Activated naive CD4-positive, alpha-beta T cell treated with anti-CD3 and anti-CD28 coated beads, Interleukin-2, amount 10 ng/mL, durations not matched to agents 7 days and 5 days (primary cell): Measurements from ENCODE around the gene TMEM238L.
A peak's percentile ranks its signal among the peaks of the same experiment; 100 is the strongest.
"Not testable (repeated sequence)": the region's sequence is repeated elsewhere in the genome, so short reads cannot be mapped to it uniquely, and the experiment has no call there.

Source experiments
- CTCF ChIA-PET: fragments of 350-600 bp; sonication (Branson Sonifier 250); formaldehyde crosslinking; loops from one replicate; lab custom pipeline; 2021; ENCODE audit warnings: antibody characterized with exemption; lab: Charles Lee
- DNase-seq: peaks from one replicate; pipeline ENCODE4 v3.0.0-alpha.2; 2020
- H3K27ac Mint-ChIP-seq: one replicate; pipeline ENCODE4 v1.8.0; 2021; ENCODE audit warnings: mild to moderate bottlenecking, moderate library complexity, mixed read lengths
- H3K27me3 Mint-ChIP-seq: one replicate; pipeline ENCODE4 v1.8.0; 2021; ENCODE audit warnings: mild to moderate bottlenecking, mixed read lengths
- H3K36me3 Mint-ChIP-seq: one replicate; pipeline ENCODE4 v1.8.0; 2021; ENCODE audit warnings: mixed read lengths
- H3K4me1 Mint-ChIP-seq: one replicate; pipeline ENCODE4 v1.8.0; 2021; ENCODE audit warnings: mixed read lengths
- H3K4me3 Mint-ChIP-seq: one replicate; pipeline ENCODE4 v1.8.0; 2021; ENCODE audit warnings: mild to moderate bottlenecking, moderate library complexity, mixed read lengths
- H3K9me3 Mint-ChIP-seq: one replicate; pipeline ENCODE4 v1.8.0; 2021; ENCODE audit warnings: mixed read lengths

TMEM238L gene, protein sequence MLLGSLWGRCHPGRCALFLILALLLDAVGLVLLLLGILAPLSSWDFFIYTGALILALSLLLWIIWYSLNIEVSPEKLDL

DNA sequence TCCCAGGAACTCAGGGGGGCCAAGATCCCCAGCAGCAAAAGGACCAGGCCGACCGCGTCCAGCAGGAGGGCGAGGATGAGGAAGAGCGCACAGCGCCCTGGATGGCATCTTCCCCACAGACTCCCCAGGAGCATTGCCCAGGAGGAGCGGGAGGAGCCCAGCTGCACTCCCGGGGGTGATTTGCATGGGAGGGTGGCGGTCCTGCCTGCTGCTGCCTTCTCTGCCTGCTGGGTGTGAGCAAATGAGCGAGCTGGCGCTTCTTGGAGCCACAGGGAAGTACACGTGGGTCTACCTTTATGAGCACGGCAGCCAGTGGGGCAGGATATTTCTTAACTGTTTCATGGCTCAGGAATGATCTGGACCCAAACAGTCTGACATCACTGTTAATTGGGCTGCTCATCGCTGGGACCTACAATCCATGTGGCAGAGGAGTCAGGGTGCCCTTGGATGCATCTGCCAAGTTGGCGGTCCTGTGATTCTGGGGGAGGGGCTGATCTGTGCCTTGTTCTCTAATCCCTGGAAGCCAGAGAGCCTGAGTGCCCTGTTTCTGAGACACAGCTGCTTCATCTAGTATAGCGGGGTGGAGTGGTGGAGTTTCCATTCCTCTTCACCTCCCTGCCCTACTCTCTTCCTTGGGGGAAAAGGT lies at the start of gene TMEM238L:
Gene TMEM238L (minus strand): TSS at position 270 of the 646 bp plus-strand sequence. CDS start 136 bp downstream, at position 134.
- no peaks in the 10 kb centered on the region for H3K9me3 Mint-ChIP-seq
- H3K36me3 Mint-ChIP-seq = no peaks in the 10 kb centered on the region

DNA sequence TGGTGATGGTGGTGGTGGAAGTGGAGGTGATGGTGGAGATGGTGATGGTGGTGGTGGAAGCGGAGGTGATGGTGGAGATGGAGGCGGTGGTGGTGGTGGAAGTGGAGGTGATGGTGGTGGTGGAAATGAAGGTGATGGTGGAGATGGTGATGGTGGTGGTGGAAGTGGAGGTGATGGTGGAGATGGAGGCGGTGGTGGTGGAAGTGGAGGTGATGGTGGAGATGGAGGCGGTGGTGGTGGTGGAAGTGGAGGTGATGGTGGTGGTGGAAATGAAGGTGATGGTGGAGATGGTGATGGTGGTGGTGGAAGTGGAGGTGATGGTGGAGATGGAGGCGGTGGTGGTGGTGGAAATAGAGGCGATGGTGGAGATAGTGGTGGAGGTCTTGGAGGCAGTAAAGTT lies 42.7 kb upstream of the TMEM238L start:
- H3K4me3 Mint-ChIP-seq, H3K36me3 Mint-ChIP-seq, H3K27ac Mint-ChIP-seq, H3K4me1 Mint-ChIP-seq, H3K9me3 Mint-ChIP-seq, DNase-seq: not testable (repeated sequence)
- CTCF ChIA-PET = interaction anchor here (1.3 kb wide), 1 partner anchor 109 kb away, joined by 5 read pairs; no protein-coding TSS in a partner anchor
- peaks cover 26% of the 10 kb centered on the region for H3K27me3 Mint-ChIP-seq

More for the DNA sequence above, at the start of gene TMEM238L:
- Mint-ChIP-seq H3K4me1 (no peaks in the 10 kb centered on the region), H3K27me3 (no peaks in the 10 kb centered on the region), H3K4me3 (no peak within 1 kb of the TSS), H3K27ac (no peak within 1 kb of the TSS)
- DNase-seq = no peak
- CTCF ChIA-PET = no interaction called here

DNA sequence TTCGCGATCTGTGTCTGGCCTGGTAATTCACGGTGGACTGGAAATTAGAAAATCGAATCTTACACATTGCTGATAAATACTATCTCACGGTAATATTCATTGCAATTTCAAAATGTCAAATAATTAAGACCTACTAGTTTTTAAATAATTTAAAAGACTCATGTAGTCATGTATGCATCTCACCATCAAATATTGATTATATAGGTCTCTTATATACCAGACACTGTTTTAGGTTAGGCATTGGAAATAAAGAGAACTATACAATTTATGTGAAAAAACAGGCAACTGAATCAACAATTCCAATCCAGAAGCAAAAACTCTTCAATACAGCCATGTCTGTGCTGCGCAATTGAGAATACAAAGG lies 41.5 kb upstream of the TMEM238L start:
- Mint-ChIP-seq H3K9me3 (no peaks in the 10 kb centered on the region), H3K4me1 (peaks cover 8% of the 10 kb centered on the region), H3K36me3 (no peaks in the 10 kb centered on the region), H3K27me3 (peaks cover 26% of the 10 kb centered on the region), H3K27ac (no peak overlapping the region), H3K4me3 (peak overlapping the region; percentile 68)
- no peak for DNase-seq
- CTCF ChIA-PET = interaction anchor here (0.8 to 3.9 kb wide), 6 partner anchors 72 to 216 kb away, joined by 3 to 30 read pairs (median 7); no protein-coding TSS in a partner anchor

DNA sequence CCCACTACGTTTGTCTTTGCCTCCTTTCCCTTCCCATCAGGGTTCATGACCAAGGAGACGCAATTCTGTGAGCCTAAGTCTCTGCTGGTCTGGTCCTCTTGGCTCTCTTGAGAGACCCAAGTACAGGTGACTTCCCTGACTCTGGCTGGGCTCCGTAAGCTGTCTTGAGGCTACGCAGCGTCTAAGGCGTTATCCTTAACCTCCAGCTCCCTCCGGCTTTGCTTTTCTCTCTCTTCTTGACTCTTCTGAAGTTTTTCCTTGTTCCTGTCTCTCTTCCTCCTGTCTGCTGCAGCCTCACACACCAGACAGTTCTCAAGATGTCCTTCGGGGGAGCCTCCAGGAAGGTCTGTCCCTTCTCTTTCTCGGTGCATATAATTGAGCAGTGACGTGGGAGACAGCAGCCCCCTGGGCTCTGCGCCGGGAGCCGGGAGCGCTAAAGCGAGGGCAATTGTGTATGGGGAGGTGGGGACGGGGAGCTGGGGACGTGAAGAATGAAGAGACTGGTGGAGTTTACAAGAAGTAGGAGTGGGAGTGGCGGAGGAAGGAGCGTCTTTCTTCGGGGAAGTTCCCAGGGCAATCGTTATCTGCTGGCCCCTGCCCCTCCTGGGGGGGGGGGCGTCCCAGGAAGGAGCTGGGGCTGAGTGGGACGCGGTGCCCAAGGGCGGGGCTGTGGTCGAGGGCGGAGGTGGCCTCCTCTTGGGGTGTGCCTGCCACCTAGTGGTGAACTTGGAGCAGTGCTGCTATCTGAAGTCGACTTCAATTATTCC lies 40.9 kb upstream of the TMEM238L start:
- Mint-ChIP-seq H3K36me3 (no peaks in the 10 kb centered on the region), H3K4me3 (peak overlapping the region; percentile 68), H3K9me3 (no peaks in the 10 kb centered on the region), H3K27me3 (peaks cover 26% of the 10 kb centered on the region), H3K27ac (no peak overlapping the region), H3K4me1 (peaks cover 8% of the 10 kb centered on the region)
- DNase-seq = peak; percentile 82
- CTCF ChIA-PET = interaction anchor here (0.7 to 3.9 kb wide), 10 partner anchors 9 to 216 kb away, joined by 3 to 30 read pairs (median 4); no protein-coding TSS in a partner anchor

DNA sequence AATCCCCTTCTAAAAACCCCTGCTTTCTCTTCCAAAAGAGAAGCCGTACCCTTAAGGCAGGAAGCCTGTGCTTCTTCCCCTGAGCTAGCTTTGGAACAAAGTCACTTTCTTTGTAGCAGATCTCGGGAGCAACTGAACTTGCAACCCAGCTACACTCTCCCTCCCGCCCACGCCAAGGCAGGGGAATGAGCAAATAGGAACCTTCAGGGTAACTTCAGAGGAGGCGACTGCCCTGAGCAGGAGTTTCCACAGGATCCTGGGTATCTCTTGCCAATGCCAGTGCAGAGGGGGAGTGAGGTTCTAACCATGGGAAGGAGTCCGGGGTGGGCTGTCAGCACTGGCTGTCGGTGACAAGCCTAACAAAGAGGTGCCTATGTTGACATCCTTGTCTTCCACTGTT lies 39.9 kb upstream of the TMEM238L start:
- no peak for DNase-seq
- CTCF ChIA-PET = interaction anchor here (1.1 to 3.9 kb wide), 5 partner anchors 8 to 215 kb away, joined by 3 to 30 read pairs (median 9); no protein-coding TSS in a partner anchor
- H3K4me1 Mint-ChIP-seq = peaks cover 8% of the 10 kb centered on the region
- H3K27ac Mint-ChIP-seq = no peak overlapping the region
- peaks cover 26% of the 10 kb centered on the region for H3K27me3 Mint-ChIP-seq
- no peaks in the 10 kb centered on the region for H3K9me3 Mint-ChIP-seq
- no peaks in the 10 kb centered on the region for H3K36me3 Mint-ChIP-seq
- no peak overlapping the region for H3K4me3 Mint-ChIP-seq

DNA sequence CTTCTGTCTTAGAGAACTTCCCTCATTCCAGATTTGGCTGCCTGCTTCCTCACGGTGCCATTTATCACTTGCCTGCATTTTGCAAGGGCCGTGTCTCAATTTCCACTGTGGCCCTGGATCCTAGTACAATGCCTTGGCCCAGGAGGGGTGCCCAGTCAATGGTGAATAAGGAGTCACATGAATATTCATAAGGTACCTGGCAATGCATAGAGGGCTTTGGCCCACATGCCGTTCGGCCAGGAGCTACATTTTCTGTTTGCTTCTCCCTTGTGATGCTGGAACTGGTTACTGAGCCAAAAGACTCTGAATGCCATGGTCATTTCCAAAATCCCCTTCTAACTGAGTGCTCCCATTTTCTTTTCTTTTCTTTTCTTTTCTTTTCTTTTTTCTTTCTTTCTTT lies 38.8 kb upstream of the TMEM238L start:
- Mint-ChIP-seq H3K4me1 (peaks cover 8% of the 10 kb centered on the region), H3K36me3 (no peaks in the 10 kb centered on the region), H3K27me3 (peaks cover 26% of the 10 kb centered on the region), H3K4me3 (no peak overlapping the region), H3K27ac (no peak overlapping the region), H3K9me3 (no peaks in the 10 kb centered on the region)
- DNase-seq = no peak
- CTCF ChIA-PET = interaction anchor here (3.9 kb wide), 1 partner anchor 196 kb away, joined by 30 read pairs; no protein-coding TSS in a partner anchor

DNA sequence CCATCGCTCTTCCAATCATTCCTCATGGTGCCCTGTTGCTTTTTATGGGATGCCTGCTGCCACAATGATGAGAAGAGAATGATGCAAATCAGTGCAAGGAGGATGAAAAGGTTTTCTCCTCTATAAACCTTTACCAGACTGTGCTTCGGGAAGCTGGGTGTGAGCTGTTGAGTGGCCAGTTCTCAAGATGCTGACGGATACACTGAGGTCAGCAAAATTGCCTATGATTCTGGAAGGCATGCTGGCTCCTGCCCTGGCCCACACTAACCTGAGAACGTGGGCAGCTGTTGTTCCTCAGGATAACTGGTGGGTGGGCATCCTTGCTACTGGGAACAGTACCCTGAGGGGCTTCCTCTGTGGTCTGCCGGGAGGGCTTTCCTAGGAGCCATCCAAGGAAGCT lies 34.8 kb upstream of the TMEM238L start:
- H3K36me3 Mint-ChIP-seq = no peaks in the 10 kb centered on the region
- CTCF ChIA-PET = no interaction called here
- H3K9me3 Mint-ChIP-seq = no peaks in the 10 kb centered on the region
- H3K27me3 Mint-ChIP-seq = peaks cover 7% of the 10 kb centered on the region
- H3K27ac Mint-ChIP-seq = no peak overlapping the region
- no peaks in the 10 kb centered on the region for H3K4me1 Mint-ChIP-seq
- no peak overlapping the region for H3K4me3 Mint-ChIP-seq
- DNase-seq = no peak

DNA sequence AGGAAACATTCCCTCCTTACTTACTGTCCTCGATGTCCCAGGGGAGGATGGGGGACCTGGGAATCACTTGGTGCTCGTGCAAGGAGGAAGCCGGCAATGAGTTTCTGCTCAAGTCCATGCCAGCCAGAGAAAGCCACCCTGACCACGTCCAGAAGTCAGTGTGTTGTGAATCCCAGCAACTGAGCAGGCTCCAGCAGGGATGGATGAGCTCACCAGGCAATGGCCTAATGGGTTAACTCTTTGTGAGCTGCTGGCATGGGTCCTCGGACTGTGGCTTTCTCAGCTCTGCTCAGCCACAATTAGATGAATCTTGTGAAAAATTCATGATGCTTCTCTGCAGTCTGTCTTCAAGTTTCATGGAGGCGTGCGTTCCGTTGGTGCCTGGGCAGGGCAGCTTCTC lies 34.0 kb upstream of the TMEM238L start, which contains the start of gene PIRT:
Gene PIRT (minus strand): TSS at position 167 of the 400 bp plus-strand sequence. CDS start 12,442 bp downstream, outside the sequence.
- CTCF ChIA-PET = no interaction called here
- H3K4me3 Mint-ChIP-seq = no peak within 1 kb of the TSS
- H3K27ac Mint-ChIP-seq = peak within 1 kb of the TSS; percentile 58
- no peaks in the 10 kb centered on the region for H3K4me1 Mint-ChIP-seq
- peaks cover 4% of the 10 kb centered on the region for H3K27me3 Mint-ChIP-seq
- H3K36me3 Mint-ChIP-seq = no peaks in the 10 kb centered on the region
- H3K9me3 Mint-ChIP-seq = no peaks in the 10 kb centered on the region
- no peak for DNase-seq

DNA sequence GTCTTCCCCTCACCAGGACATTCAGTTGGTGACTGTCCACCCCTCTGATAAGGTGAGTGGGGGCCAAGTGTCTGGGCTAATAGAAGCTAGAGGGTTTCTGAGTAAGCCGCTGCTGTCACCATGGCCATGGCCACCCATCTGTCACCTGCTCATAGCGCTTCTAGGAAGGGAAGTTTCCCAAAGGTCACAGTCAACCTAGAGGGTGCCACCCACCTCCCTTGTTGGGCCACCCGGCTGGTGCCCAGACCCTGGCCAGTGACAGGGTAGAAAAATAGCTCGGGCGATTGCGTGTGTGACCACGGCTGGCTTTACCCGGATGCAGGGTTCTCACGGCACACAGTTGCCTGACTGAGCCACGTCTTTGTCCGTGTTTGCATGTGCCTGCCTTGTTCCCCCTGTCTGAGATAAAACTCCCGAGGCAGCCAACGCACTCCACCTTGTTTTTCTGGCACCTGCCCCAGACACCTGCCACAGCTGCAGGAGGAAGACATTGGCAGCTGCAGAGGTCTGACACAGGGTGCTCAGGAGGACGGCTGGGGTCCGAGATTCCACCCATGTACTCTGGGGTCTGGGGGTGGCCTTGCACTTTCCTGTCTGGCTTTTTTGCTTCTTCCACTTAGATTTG lies 33.2 kb upstream of the TMEM238L start:
- Mint-ChIP-seq H3K27me3 (no peaks in the 10 kb centered on the region), H3K36me3 (no peaks in the 10 kb centered on the region), H3K4me3 (no peak overlapping the region), H3K27ac (no peak overlapping the region), H3K9me3 (no peaks in the 10 kb centered on the region), H3K4me1 (no peaks in the 10 kb centered on the region)
- no peak for DNase-seq
- CTCF ChIA-PET = interaction anchor here (2.0 kb wide), 1 partner anchor 7 kb away, joined by 8 read pairs; no protein-coding TSS in a partner anchor

DNA sequence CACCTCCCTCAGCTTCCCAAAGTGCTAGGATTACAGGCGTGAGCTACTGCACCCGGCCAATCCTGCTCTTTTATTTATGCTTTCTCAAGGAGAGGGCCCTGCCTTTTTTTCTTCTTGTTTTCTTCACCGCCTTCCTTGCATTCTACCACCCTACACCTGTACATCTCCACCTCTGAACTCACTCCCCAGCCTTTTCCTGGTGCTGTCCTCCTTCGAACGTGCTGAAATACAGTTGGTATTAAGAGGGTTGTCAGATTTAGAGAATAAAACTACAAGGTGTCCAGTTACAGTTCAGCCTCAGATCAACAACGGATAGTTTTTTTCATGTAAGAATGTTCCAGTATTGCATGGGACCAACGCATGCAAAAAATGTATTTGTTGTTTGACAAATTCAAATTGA lies 32.2 kb upstream of the TMEM238L start:
- Mint-ChIP-seq H3K9me3 (no peaks in the 10 kb centered on the region), H3K4me1 (no peaks in the 10 kb centered on the region), H3K27me3 (no peaks in the 10 kb centered on the region), H3K4me3 (no peak overlapping the region), H3K36me3 (no peaks in the 10 kb centered on the region), H3K27ac (no peak overlapping the region)
- DNase-seq = no peak
- CTCF ChIA-PET = interaction anchor here (2.0 kb wide), 1 partner anchor 8 kb away, joined by 8 read pairs; no protein-coding TSS in a partner anchor

DNA sequence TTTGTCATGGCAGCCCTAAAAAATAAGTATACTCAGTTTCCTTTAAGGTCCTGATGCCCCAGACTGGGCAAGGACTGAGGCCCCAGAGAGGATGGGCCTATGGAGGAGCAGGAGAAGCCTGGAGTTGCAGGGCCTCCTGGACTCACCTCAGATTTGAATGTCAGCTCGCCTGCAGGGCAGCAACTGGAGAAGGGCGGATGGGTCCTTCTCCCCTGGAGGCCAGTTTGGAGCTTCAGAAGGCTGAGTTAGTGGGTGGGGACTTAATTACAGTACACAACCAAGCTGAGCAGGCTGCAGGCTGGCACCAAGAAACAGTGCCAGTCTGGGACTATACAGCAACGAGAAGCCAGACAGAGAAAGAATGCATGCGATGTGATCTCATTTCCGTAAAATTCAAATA lies 27.8 kb upstream of the TMEM238L start:
- DNase-seq = no peak
- Mint-ChIP-seq H3K27me3 (peaks cover 3% of the 10 kb centered on the region), H3K4me3 (no peak overlapping the region), H3K4me1 (no peaks in the 10 kb centered on the region), H3K9me3 (no peaks in the 10 kb centered on the region), H3K36me3 (no peaks in the 10 kb centered on the region), H3K27ac (no peak overlapping the region)
- CTCF ChIA-PET = no interaction called here

DNA sequence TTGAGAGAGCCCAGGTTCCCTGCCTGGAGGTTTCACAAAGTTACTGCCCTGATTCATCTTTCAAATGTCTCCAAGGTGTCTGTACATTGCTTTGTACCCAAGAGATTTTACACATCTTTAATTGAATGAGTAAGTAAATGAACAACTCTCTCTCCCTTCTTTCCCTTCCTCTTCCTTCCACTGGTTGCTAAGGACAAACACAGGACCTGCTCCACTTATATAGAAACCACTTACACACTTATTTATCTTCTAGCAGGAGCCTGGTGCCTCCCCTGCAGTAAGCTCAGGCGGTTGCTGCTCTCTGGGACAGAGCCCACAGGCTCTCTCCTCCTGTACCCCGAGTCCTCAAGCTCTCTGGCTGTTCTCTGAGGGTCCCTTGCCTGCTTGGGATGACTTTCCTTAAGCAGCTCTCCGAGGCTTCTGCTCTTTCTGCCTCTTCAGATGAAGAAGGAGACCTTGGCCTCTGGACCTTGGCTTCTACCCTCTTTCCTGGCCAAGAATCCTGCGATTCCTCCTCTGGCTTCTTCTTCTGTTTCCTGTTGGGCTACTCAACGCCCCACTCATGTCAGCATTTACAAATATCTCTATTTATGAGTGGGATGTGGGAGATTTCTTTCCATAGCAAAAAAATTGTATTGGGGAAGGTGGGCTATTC lies 24.1 kb upstream of the TMEM238L start:
- no peak overlapping the region for H3K4me3 Mint-ChIP-seq
- H3K9me3 Mint-ChIP-seq = no peaks in the 10 kb centered on the region
- H3K27me3 Mint-ChIP-seq = peaks cover 3% of the 10 kb centered on the region
- DNase-seq = no peak
- H3K36me3 Mint-ChIP-seq = no peaks in the 10 kb centered on the region
- CTCF ChIA-PET = no interaction called here
- H3K4me1 Mint-ChIP-seq = no peaks in the 10 kb centered on the region
- no peak overlapping the region for H3K27ac Mint-ChIP-seq

DNA sequence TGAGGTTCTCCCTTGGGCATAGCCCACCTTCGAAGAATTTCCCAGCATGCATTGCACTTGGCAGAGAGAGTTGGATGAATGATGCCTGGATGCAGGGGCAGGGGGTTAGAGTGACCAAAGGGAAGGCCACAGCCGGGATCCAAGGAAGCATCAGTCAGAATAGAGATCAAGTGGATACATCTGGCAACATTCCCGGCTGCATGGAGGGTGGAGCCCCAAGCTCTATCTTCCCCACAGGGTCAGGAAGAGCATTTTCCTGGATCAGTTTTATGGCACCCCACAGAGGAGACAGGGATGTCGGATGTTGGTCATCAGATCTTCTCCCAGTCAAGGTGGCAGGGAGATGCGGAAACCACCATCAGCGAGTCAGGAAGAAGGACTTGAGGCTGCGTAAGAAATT lies 21.0 kb upstream of the TMEM238L start:
- no peaks in the 10 kb centered on the region for H3K36me3 Mint-ChIP-seq
- H3K4me3 Mint-ChIP-seq = no peak overlapping the region
- peaks cover 3% of the 10 kb centered on the region for H3K27me3 Mint-ChIP-seq
- no peak overlapping the region for H3K27ac Mint-ChIP-seq
- DNase-seq = no peak
- H3K9me3 Mint-ChIP-seq = no peaks in the 10 kb centered on the region
- no peaks in the 10 kb centered on the region for H3K4me1 Mint-ChIP-seq
- CTCF ChIA-PET = interaction anchor here (0.6 kb wide), 1 partner anchor 128 kb away, joined by 3 read pairs; no protein-coding TSS in a partner anchor
